Hippocampal formation (tissue), 2 donors: ENCODE measurements around the gene ALK.

ENCODE experiments used
- DNase-seq, 2 donors: peaks; one replicate each; lab custom pipeline; 2025; lab: John Stamatoyannopoulos, UW

ALK gene

DNA sequence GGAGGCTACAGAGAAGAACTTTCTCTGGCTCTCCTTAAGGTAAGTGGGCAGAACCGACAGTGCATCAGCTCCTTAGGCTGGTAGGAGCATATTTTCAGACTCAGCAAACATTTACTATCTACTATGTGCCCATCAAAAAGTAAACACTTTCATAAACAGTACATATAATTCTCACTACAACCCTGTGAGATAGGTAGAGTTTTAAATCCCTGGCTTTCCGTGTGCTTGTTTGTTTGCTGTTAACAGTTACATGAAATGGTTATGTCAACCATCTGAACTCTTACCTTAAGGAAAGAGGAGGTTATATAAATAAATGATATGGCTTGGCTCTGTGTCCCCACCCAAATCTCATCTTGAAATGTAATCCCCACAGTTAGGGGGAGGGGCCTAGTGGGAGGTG is 310.1 kb downstream of the ALK start:
- DNase-seq, result no peak

DNA sequence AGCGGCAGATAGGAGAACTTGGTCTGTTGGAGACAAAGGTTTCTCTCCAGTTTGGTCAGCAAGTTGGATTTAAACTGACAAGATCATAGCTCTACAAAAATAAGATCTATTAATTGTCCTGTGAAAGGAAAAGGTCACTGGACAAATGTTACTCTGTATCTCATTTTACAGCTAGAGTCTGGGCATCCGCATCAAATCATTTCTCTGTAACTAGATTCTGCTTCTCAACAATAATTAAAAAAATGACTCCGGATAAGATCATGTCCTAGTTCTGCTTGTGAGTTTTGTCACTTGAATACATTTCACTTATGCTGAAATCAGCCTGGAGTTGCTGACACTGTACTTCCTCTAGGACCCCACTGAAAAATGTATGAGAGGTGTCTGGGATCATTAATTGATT is 310.8 kb downstream of the ALK start:
- DNase-seq, result no peak

DNA sequence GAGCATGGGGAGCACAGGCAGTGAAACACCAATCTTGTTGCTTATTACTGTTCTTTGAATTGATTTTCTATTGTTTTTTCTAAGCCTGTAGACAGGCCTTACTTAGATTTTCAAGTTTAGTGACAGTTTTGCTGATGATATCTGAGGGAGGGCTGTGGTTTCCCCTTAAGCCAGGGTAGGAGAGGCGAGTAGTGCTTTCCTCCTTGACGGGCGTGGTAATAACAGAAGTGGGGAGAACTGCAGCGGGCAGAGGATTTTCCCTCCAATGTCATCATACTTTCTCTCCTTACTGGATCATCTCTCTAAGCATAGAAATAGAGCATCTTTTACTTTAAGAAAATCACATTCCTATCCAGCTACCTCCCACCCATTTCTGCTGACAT is 314.4 kb downstream of the ALK start:
- DNase-seq, result no peak

DNA sequence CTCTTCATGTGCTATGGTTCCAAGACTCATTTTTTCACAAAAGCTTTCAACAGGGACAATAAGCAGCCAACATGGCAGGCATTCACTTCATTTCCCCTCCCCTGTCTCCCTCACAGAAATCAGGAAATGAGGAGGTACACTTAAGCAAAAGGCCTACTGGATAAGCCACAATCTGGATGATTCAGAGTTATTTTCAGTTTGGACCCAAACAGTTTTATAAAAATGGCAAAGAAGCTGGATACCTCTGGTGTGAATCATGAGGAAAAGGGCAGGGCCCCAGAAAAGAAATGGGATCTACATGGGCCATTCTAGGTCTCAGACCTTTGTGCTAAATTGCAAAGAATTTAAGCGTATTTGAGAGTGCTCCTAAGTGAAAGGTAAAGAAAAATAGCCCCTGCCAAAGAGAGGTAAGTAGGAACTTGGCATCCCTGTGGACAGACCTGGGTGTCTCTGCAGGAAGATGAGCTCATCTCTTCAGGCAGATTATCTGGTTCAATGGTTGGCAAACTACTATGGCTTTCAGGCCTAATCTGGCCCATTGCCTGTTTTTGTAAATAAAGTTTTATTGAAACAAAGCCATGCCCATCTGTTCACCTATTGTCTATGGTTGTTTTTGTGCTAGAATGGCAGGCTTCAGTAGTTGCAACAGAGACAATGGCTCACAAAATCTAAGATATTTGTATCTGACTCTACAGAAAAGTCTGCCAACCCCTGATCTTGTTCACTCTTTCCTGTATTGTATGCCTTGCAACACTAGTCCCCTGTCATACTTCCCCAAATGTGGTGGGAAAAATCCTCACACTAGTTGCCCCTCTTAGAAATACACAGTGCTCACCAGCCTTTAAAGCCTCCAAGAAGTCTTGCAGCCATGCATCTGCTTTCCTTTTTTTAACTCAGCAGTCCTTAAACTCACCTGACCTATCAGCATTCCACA is 315.0 kb downstream of the ALK start:
- no peak for DNase-seq

DNA sequence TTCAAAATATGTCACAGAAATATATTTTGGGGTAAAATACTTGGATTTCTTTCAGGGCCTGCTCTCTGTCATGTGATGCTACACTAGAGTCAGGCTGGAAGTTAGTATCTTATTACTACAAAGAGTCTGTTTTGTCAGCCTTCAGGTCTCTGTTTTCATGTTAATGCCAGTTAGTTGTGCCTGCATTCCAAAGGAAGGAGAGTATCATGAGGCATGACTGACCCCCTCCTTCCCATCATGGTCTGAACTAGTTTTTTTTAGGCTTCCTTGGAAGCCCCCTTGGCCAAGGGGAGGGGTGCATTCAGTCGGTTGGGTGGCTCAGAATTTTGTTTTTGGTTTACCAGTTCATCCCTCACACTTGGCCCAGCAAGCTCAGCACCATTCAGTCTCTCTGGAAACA is 318.0 kb downstream of the ALK start:
- no peak for DNase-seq

DNA sequence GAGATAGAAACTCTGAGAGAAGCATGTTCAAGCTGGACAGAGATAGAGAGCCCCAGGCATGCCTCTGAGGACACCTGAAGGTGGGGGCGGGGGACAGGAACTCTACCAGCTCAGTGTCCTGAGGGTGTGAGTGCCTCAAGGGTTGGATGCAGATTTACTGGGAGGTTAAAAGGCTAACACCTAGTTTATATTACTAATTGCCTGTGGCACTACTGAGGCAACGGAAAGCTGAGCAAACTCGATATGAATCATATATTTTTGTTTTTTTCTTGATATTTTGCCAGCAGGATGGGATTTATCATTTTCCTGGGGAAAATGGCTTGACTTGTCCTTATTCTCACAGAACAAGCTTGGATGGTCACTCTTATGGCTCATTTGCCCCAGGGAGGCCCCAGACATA is 319.5 kb downstream of the ALK start:
- no peak for DNase-seq

DNA sequence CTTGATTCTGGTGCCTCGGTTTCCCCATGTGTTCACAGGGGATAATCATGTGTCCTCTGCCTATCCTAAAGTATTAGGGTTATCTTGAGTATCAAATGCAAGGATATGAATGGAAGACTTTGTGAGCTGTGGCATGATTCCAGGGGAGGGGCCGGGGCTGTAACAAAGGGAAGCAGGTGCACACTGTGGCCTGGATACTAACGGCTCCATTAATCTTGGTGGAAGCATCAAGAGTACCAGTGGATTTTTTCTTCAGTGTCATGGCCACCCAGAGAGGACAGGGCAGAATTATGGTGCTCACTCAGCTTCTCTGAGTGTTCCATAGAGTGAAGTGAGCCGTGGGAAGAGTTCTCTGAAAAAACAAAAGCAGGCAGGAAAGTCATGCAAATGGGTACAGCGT is 320.1 kb downstream of the ALK start:
- DNase-seq, result no peak

DNA sequence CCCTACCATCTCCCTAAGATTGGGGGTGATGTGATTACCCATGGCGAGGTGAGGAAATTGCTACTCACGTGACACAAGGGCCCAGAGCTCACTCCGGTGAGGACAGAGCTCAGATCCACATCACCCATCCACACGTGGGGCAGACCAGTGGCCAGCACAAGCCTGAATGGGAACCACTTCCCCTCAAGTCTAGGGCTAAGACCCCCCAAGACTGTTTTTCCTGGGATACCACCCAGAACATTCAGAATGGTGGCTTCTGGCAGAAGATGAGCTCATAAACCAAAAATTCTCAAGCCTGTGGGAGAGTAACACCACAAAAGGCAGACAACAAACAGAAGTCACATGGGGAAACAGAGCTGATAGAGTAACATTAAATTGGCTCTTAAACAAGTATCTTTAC is 321.4 kb downstream of the ALK start:
- no peak for DNase-seq

DNA sequence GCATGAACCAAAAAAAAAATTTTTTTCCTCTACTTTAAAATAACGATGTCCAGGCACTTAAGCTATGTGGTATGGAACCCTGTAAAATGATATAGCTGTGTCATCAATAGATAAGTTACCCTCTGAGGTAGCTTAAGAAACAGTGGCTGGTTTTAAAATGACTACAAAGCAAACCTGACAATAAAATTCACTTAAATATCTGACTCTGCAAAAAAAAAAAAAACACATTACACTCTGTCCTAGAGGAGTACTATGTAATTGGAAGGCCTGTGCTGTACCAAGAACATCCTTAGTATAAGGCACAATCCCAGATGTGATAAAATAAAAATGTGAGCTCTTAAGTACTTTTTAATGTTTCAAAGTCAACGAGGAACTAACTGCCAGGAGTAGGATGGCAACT is 322.4 kb downstream of the ALK start:
- no peak for DNase-seq

DNA sequence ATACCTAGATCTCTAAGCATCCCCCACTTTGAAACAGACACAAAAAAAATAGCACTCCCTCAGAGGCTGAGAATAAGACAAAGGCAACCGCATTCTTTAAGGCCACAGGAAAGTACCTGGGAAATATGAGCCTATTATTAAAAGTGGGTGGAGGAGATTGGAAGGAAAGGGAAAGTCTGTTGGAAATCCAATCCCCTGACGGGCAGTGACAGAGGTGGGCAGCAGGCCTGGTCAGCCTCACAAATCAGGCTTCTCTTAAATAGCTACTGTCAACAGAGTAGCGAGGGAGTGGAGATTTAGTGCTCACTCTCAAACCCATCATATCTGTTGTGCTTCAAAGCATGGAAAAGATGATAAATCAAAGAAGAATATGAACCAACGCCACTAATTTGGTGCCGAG is 324.4 kb downstream of the ALK start:
- no peak for DNase-seq

DNA sequence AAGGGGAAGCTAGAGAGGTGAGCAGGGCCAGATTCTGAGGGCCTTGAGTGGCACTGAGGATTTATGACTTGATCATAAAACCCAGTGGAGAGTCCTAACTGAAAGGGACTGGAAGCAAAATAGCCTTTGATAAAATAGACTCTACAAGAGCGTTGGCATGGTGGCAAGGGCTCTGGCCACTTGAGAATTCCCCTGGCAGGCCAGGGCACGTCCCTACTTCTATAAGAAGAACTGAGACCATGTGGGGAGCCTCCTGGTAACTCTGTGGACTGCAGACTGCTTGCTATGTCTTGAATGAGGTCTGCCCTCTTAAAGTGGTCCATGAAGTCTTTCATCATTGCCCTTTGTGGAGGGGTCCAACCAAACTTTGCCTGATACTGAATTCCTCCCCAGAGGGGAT is 324.8 kb downstream of the ALK start:
- DNase-seq, result no peak

DNA sequence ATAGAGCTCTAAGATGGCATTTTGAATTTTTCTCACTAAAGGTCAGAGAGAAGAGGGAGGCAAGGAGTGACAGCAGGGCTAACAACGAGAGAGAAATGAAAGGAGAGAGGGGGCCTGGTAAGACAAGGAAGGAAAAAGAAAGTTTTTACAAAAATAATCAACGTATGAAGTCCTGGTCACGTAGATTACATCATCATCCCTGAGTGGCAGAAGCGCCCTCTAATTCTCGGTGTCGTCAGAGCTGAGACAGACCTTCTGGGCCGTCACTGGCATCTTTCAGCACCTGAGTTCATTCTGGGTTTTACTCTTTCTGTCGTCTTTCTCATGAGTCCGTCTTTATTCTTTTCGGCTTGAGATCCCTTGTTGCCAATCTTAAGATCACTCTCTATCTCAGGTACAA is 329.8 kb downstream of the ALK start:
- DNase-seq, result no peak

DNA sequence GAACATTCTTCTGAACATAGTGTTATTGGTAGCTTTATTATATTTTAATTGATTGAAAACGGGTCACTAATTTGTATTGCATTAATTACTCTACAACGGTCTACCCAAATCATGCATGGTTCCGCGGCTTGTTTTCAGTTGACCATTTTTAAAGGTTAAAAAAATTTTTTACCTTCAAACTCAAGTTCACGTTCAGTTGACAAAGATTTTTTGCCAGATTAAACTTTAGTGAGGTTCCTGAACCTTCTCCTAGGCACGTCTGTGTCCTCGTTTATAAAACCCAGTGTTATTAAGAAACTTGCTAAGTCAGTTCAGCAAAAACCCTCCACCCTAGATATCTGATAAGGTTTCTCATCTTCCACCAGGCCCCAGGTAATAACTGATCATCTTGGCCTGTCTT is 331.2 kb downstream of the ALK start:
- no peak for DNase-seq

DNA sequence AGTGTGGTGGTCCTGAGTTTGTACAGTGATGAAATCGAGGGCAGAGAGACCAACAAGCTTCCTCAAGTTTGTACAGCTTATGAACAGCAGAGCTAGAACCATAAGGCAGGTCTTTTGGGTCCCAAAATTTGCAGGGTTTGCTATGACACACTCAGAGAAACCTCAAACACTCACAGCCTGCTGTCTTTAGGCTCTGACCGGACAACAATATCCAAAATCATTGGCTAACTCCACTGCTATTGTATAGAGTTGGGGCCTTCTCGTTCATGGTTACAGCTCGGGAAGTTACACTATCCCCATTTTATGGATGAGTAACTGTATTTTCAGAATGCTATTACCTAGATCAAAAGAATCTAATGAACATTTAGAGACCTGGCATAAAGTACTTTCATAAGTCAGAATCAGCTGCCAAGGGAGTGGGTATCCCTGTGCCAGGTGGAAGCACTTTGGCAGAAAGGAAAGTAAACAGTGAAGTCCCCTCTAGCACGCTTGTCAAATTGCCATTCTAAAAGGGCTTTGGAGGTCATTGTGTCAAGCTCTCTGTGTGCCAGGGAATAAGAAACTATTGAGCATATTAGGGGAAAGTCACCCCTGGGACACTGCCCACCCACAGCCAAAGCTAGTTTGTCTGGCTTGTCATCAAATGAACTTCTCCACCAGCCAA is 331.8 kb downstream of the ALK start:
- DNase-seq, result no peak

DNA sequence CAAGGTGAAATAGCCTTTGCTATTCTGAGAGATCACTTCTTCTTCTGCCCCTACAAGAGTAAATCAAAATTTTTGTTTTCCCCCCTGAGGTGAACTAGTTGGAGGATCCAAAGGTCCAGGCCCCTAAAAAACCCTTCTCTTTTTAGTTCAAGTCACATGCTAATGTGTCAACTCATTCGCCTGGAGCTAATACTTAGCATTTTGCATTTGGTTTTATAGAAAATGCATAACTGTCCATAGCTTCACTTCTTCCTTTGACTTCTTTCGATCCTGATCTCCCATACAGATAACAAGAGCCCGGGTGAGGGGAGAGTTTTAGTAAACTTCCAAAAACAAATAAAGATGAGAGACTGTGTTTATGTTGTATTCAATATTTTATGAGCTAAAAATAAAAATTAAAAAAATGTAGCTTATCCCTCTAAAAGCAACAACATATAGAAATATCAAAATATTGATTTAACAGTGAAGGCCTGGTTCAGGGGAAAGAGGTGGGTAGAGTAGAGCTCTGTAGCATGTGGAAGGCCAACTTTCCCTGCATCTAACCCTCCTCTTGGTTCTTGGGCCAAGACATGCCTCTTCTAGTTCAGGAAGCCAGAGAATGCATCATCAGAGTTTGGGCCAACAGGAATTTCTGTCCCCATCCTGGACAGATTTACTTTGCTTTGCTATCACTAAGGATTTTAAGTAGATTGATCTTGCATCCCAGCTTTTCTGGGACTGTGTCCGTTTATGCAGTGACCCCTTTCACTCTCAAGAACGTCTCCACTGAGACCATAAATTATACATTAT is 333.8 kb downstream of the ALK start:
- no peak for DNase-seq

DNA sequence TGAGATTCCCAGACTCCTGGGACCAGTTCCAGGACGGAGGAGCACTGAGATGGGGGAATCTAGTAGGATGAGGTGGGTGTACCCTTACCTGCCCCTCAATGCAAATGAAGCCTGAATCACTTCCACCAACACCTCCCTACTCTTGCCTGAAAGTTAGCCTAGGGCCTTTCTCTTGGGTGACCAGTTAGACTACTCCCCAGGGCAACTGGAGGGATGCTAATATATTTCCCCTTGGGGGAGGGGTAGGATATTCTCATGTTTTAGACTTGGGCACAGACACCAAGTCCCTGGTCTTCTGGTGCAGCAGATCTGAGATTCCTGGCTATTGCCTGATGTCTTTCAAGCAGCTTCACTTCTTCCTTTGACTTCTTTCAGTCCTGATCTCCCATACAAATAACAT is 334.5 kb downstream of the ALK start:
- DNase-seq, result no peak

DNA sequence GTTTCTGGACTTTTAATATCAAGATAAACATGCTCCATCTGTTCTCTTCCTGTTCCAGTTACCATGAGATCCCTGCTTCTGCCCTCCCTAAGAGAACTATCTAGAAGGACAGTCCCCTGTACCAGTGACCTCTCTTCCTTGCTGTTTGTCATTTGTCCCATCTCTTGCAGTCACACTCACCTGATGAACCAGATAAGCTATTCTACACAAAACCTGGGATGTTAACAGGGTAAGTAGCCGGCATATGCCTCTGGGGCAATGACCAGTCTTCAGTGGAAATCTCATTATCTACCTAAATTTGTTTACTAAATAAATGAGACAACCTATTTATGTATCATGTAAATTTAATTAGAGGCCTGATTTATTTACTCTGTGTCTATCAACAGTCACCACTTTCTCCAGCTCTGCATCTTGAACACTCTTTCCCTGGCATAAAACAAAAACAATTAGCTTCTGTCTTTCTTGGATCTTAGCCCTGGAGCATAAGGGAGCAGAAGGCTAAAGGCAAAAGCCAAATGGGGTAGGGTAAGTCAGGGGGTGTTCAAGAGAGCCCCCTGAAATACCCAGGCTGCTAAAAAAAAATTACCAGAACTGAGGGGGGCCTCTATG is 337.7 kb downstream of the ALK start:
- DNase-seq, result no peak

DNA sequence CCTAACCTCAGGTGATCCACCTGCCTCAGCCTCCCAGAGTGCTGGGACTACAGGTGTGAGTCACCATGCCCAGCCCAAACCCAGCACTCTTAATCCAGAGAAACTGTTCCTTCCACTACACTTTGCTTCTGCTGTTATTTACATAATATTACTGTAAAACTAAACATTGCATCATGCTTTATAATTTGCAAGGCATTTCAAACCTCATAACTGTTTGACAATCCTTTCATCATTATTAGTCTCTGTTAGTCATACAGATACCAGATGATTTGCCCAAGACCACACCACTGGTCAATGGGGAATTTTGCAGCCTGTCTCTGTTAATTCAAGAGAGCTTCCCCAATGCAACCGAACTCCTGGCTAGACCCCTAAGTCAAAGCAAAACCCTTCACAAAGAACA is 338.3 kb downstream of the ALK start:
- no peak for DNase-seq

DNA sequence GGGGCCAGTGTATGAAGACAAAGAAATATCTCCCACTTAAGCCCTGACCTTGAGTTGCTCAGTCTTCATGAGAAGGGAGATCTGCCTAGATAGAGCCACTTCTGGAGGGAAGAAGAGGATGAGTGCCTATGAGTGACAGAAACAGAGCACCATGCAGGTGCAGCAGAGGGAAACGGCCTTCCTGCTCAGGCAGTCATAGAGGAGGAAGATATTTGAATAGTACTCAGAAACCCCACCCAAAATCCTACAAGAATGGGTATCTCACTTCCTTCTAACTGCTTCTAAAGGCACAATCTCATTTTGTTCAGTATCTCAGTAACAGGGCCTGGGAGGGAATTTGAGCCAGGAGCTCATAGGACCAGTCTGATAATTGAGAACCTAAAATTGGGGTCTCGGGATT is 339.3 kb downstream of the ALK start:
- DNase-seq, result no peak

DNA sequence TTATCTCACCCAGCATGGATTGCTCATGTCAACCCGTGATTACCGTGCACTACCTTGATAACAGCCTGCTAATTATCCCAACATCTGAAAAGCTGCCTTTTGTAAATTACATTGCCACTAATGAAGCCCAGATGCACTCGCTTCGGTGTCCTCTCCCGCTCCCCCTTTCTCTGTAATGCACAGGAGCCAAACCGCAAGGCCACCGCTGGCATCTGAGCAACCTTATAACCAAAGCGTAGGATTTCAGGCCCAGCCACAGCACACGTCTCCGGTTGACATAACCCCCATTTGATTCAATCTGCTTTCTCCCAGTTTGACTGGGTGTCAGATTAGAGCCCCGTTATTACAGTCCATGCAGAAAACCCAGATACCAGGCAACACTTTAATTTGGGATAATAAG is 341.2 kb downstream of the ALK start:
- no peak for DNase-seq

DNA sequence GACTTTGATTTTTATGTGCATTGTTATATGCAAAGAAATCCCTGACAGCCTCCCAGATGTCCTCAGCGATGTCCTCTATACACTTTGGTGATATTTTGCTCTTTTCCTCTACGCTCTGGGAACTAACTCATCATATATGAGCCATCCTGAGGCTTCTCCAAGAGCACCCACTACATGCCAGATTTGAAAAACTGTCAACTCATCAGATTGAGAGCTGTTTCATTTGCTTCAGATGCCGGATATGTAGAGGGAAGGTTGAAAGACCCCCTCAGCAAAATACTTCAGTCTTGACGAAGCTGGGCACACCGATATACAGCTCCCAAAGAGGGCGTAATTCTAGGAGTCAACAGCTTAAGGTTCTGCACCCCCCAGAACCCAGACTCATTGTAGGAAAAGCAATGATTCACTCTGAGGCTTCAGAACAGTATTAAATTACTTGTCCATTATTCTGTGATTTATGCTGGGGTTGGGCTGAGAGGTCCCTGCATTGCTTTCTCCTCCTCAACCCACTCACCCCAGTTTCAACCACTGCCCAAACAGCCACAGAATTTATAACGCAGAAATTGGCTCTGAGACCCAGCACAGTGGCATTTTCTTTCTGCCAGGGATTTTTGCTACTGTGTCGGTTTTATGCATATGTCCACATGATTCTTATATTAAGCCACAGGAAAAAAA is 341.8 kb downstream of the ALK start:
- DNase-seq, result no peak

DNA sequence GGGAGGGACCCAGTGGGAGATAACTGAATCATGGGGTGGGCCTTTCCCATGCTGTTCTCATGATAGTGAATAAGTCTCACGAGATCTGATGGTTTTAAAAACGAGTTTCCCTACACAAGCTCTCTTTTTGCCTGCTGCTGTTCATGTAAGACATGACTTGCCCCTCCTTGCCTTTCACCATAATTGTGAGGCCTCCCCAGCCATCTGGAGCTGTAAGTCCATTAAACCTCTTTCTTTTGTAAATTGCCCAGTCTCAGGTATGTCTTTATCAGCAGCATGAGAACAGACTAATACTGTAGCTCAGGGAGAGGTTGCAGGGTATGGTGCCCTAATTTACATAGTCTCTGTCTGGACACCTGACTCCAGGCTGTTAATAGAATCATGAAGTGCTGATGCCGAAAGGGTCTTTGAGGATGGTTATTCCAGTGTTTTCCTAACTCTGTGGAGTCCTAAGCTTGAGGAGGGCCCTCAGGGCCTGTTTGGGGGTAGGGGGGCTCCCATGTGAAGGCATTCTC is 343.2 kb downstream of the ALK start:
- DNase-seq, result no peak
